Measurements from ENCODE around the gene WDR20.

DNA sequence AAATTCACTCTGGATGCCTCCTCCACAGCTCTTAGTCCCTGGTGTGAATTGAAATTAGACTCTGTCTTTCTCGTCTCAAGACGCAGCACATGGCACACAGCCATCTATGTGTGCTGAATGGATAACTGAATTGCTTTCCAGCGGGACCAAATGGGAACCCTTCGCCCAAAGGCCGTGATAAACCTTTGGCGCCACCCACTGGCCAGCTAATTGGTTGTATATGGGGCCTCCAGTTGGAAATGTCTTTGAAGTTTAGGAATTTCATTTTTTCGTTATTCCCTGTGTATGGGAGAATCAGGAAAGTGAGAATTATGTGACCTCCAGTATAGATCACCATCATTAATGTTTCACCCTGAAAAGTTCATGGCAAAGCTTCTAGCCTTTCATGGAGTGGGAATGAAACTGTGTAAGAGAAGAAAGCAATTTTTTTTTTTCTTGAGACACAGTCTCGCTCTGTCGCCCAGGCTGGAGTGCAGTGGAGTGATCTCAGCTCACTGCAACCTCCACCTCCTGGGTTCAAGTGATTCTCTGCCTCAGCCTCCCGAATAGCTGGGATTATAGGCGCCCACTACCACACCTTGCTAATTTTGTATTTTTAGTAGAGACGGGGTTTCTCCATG lies 43.0 kb upstream of the WDR20 start:
- TF ChIP-seq RCOR1 (IDR thresholded peaks at IDR 0.05; ENCODE audit: insufficient replicate concordance, low read length) (no peak), RAD21 (IDR thresholded peaks at IDR 0.05; ENCODE audit: low read length) (peak; percentile 91), POLR2A (IDR thresholded peaks at IDR 0.05; ENCODE audit: low read depth, low read length) (no peak), RFX5 (IDR thresholded peaks at IDR 0.05; ENCODE audit: low read depth, low read length) (no peak), MXI1 (IDR thresholded peaks at IDR 0.05; ENCODE audit: borderline replicate concordance, low read depth, low read length) (no peak), MAZ (IDR thresholded peaks at IDR 0.05; ENCODE audit: borderline replicate concordance, low read depth, low read length) (no peak), SMC3 (IDR thresholded peaks at IDR 0.05; ENCODE audit: low read depth, low read length) (peak; percentile 74), CHD1 (IDR thresholded peaks at IDR 0.05; ENCODE audit: low read depth, low read length) (no peak)
- TF ChIP-seq, protein P1, sequence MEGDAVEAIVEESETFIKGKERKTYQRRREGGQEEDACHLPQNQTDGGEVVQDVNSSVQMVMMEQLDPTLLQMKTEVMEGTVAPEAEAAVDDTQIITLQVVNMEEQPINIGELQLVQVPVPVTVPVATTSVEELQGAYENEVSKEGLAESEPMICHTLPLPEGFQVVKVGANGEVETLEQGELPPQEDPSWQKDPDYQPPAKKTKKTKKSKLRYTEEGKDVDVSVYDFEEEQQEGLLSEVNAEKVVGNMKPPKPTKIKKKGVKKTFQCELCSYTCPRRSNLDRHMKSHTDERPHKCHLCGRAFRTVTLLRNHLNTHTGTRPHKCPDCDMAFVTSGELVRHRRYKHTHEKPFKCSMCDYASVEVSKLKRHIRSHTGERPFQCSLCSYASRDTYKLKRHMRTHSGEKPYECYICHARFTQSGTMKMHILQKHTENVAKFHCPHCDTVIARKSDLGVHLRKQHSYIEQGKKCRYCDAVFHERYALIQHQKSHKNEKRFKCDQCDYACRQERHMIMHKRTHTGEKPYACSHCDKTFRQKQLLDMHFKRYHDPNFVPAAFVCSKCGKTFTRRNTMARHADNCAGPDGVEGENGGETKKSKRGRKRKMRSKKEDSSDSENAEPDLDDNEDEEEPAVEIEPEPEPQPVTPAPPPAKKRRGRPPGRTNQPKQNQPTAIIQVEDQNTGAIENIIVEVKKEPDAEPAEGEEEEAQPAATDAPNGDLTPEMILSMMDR (conservative IDR thresholded peaks at IDR 0.05; ENCODE audit: low read depth, low read length) = peak; percentile 92
- TF ChIP-seq, protein P2, sequence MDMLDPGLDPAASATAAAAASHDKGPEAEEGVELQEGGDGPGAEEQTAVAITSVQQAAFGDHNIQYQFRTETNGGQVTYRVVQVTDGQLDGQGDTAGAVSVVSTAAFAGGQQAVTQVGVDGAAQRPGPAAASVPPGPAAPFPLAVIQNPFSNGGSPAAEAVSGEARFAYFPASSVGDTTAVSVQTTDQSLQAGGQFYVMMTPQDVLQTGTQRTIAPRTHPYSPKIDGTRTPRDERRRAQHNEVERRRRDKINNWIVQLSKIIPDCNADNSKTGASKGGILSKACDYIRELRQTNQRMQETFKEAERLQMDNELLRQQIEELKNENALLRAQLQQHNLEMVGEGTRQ (IDR thresholded peaks at IDR 0.05; ENCODE audit: low read depth, low read length) = no peak
